ENCODE results near the gene KRTAP4-4.
"Not testable (repeated sequence)": the region's sequence is repeated elsewhere in the genome, so short reads cannot be mapped to it uniquely, and the experiment has no call there.

Gene KRTAP4-4

DNA sequence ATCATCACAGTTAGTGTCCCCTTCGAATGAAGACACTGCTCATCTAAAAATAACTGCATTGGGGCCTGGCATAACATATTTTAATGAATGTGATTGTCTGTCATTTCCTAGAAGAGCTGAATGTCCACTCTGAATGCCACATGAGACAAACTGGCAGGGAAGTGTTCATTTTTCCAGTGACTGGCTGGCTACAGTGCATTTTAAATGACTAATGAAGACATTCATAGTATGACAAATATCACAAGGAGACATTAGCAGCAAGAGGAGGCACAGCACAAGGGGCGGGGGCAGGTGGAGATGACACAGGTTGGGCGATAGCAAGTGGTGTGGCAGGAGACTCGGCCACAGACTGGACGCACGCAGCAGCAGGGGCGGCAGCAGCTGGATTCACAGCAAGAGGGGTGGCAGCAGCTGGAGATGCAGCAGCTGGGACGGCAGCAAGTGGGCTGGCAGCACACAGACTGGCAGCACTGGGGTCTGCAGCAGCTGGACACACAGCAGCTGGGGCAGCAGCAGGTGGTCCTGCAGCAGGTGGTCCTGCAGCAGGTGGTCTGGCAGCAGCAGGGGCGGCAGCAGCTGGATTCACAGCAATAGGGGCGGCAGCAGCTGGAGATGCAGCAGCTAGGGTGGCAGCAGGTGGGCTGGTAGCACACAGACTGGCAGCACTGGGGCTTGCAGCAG lies 11.4 kb downstream of the KRTAP4-4 start:
- DNase-seq (ENCODE audit: low read depth): not testable (repeated sequence)

DNA sequence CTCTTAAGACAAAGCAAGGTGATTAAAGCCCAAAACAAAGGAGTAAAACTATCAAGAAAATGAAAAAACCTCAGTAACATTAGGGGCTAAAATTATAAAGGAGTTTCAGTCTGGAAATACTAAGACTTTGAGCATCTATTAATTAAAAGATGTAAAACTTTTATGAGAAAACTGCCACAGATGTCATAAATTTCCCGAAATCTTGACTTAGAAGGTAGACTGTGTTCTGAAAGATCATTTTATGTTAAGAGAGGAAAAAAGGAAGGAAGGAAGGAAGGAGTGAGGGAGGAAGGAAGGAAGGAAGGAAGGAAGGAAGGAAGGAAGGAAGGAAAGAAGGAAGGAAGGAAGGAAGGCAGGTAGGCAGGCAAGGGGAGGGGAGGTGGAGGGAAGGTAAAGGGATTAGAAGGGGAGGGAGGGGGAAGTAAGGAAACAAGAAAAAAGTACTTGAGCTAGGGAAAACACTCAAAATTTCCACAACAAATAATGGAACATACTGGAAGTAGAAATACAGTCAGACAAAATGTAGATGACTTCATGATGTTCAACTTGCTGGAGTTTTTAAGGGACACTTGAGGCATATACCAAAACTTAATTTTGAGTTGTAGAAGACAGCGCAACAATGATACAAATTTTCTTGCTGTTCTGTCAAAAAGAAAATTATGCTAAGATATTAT lies 12.9 kb downstream of the KRTAP4-4 start:
- DNase-seq (ENCODE audit: low read depth): no peak

DNA sequence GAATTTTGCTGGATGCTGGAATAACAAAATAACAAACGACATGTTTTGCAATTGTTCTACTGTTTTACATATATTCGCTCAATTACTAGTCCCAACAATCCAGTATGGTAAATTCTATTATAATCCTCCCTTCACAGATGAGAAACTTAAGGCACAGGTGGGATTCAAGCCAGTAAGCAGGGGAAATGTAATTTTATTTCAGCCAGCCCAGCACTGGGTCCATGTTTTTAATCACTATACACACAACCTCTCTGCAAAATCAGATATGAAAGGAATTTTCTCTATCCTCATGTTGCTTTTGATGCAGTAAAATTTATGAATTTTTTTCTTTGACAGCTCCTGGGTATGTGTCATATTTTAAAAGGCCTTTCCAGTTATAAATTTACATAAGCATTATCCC lies 15.3 kb downstream of the KRTAP4-4 start:
- DNase-seq (ENCODE audit: low read depth): no peak

DNA sequence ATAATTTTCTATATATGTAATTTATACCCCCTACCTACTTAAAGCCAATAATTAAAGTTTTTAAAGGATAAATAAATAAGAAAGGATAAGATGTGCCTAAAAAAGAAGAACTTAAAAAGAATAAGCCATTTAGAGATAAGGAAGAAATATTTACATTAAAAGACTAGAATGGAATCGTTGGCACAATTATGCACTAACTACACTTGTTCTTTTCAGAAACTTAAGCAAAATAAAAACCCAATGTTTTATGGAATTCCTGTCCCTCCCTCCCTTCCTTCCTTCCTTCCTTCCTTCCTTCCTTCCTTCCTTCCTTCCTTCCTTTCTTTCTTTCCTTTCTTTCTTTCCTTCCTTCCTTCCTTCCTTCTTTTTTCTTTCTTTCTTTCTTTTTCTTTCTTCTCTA lies 15.7 kb downstream of the KRTAP4-4 start:
- DNase-seq (ENCODE audit: low read depth): no peak

DNA sequence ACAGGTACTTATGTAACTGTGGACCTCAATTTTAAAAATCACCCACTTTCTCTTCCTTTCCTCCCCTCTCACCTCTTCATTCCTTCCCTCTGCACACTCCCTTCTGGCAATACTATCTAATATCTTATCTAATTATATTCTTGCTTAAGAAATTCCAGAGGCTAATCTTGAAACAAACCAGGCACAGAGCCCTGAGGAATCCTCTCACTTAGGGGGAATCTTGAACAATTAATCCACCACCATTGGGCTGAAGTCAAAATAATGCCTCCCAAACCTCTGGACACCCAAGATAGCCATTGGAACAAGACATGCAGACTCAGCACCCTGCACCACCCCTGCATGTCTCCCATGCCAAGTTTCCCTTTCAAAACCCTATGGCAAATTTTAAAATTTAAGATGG lies 19.2 kb downstream of the KRTAP4-4 start:
- no peak for DNase-seq (ENCODE audit: low read depth)

DNA sequence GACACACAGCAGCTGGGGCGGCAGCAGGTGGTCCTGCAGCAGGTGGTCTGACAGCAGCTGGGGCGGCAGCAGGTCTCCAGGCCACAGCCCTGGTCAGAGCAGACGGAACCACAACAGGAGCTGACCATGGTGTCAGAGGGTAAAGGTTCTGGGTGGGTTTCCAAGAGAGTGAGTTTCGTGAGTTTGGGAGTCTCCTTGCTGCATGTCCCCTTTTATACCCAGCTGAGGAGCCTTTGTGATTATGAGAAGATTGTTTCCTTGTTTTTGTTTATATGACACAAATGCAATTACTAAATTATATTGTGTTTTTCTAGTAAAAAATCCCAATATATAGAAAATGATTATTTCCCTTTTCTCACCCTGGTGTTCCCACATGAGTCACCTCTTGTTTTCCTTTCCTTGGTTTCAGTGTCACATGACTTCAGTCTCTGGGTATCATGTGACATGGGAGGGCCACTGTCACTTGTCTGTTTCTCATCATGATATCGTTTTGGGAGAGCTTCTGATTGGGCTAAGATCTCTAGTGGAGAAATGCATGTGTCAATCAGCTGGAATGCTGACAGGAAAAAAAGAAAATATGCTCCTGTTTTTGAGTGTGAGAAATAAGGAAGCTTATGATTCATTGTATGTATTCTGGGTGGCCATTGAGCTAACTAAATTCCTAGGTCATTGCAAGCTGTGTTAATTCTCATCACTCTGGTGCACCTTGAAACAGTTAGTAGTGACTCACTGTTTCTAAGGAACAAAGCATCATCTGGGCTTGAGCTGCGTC lies 20.0 kb downstream of the KRTAP4-4 start, which contains the start of gene KRTAP4-6:
Gene KRTAP4-6, minus strand, starts transcription at position 185 of the 772 bp plus-strand sequence. Its CDS starts 57 bp downstream, at position 128.
- no peak for DNase-seq (ENCODE audit: low read depth)

DNA sequence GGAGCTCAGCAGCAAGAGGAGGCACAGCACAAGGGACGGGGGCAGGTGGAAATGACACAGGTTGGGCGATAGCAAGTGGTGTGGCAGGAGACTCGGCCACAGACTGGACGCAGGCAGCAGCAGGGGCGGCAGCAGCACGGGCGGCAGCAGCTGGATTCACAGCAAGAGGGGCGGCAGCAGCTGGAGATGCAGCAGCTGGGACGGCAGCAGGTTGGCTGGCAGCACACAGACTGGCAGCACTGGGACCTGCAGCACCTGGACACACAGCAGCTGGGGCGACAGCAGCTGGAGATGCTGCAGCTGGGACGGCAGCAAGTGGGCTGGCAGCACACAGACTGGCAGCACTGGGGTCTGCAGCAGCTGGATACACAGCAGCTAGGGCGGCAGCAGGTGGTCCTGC lies 20.7 kb downstream of the KRTAP4-4 start:
- not testable (repeated sequence) for DNase-seq (ENCODE audit: low read depth)

DNA sequence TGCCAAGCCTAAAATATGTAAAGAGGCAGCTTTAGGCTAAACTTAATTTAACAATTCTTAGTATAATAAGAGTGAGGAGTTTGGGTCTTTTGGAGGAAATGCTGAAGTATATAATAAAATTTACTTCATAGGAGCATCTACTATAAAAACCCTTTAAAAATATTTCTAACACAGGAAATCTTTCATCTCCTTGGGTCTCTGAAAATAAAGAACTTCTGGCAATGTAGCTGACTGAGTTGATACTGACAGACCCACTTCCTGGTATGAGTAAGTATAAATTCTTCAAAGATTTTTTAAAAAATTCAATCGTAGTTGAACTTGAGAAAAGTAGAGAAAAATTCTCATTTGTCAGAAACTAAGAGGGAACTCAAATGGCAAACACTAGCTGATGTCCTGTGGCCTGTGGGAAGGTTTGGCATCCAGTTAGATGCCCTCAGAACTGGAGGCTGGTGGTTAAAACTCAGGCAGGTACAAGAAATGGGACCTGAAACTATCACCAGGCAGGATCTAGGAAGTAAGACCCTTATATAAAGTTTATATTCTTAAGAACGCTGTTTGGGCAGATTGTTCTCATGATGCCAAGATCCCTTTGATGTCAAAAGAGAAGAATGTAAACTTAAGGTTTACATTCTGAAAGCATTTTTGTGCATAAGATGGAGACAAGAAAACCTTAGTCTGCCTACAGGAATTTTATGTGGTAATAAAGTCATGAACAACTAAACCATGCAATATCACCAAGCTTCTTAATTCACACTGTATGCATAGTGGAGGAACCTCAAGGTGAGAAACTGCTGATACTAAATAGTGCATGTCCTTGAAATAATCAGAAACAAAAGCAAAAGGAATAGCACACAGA lies 26.4 kb downstream of the KRTAP4-4 start:
- no peak for DNase-seq (ENCODE audit: low read depth)

DNA sequence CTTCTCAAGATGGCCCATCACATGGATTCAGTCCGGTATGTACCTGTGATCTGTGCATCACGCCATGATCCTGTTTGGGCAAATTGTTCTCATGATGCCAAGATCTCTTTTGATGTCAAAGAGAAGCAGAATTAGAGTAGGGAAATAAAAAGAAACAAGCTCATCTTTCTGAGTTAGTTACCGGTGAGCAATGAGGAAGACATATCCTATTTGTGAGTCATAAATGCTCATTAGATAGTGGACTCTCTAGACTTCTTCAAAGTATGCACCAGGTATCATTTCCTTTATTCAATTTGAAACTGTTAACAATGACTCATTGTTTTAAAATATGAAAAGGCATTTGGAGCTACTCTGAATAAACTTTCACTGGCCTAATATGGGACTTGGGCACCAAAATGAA lies 28.6 kb downstream of the KRTAP4-4 start:
- no peak for DNase-seq (ENCODE audit: low read depth)

DNA sequence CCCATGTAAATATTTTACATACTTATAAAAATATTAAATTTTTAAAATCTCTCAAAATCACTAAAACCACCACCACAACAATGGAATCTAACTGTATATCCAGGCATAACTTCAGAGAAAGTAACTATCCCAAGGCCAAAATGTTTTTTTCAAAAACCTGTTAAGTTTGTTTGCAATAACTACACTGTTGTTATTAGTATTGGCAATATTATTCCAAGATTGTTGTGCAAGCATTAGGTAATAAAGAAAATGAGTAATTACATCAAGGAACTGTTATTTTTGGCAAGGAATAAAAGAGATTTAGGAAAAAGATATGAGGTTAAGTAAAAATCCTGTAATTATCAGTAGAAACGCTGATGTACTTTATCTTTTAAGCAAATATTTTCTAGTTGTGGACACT lies 33.2 kb downstream of the KRTAP4-4 start:
- no peak for DNase-seq (ENCODE audit: low read depth)

DNA sequence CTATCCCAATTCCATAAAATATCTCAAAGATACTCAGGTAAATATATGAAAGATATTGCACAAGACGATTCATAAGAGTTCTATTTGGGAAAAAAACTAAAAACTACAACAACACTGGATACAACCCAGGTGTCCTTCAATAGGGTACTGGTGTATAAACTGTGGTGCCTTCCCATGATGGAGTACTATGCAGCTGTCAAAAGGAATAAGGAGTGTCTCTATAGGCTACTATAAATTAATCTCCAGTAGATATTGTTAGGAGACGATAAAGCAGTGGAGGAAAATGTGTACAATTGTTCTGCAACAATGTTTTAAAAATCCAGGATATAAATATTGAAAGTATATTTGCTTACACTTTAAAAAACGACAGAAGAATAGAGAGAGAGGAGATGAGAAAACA lies 34.1 kb downstream of the KRTAP4-4 start:
- DNase-seq (ENCODE audit: low read depth): no peak

DNA sequence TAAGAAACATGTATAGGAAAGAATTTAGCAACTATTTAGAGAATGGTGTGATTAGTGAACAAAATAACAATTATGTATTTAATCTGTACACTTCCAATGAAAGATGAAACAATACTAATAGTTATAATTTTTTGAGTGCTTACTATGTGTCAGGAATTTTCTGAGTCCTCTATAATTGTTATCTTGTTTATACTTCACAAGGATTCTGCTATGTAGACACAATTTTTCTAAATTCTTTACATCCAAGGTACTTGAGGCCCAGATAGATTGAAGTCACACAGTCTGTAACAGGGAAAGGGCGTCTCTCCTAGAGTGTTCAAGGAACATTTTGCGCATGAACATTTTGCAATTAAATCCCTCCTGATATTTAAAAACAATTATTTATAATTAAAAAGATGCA lies 35.5 kb downstream of the KRTAP4-4 start:
- no peak for DNase-seq (ENCODE audit: low read depth)

DNA sequence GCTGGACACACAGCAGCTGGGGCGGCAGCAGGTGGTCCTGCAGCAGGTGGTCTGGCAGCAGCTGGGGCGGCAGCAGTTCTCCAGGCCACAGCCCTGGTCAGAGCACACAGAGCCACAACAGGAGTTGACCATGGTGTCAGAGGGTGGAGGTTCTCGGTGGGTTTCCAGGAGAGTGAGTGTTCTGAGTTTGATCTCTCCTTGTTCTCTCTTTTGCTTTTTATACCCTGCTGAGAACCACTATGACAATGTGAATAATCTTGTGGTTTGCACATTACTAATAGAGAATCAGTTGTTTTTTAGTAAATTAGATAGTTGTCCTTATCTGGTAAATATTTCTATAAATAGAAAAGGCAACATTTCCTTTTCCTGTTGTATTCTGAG lies 36.6 kb downstream of the KRTAP4-4 start, which contains the start of gene KRTAP4-12:
Gene KRTAP4-12, minus strand, starts transcription at position 192 of the 381 bp plus-strand sequence. Its CDS starts 60 bp downstream, at position 132.
- not testable (repeated sequence) for DNase-seq (ENCODE audit: low read depth)

DNA sequence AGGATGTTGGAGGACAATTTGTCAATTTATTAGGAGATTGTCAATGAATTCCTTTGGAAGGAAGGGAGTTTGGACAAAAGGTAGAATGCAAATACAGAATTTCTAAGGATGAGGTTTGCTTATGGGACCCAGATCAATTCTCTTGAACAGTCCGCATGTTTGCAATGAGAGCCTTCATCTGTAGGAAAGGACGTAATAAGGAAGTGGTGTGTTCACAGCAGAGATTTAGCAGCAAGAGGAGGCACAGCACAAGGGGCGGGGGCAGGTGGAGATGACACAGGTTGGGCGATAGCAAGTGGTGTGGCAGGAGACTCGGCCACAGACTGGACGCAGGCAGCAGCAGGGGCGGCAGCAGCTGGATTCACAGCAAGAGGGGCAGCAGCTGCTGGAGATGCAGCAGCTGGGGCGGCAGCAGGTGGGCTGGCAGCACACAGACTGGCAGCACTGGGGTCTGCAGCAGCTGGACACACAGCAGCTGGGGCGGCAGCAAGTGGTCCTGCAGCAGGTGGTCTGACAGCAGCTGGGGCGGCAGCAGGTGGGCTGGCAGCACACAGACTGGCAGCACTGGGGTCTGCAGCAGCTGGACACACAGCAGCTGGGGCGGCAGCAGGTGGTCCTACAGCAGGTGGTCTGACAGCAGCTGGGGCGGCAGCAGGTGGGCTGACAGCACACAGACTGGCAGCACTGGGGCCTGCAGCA lies 37.1 kb downstream of the KRTAP4-4 start:
- DNase-seq (ENCODE audit: low read depth): not testable (repeated sequence)

DNA sequence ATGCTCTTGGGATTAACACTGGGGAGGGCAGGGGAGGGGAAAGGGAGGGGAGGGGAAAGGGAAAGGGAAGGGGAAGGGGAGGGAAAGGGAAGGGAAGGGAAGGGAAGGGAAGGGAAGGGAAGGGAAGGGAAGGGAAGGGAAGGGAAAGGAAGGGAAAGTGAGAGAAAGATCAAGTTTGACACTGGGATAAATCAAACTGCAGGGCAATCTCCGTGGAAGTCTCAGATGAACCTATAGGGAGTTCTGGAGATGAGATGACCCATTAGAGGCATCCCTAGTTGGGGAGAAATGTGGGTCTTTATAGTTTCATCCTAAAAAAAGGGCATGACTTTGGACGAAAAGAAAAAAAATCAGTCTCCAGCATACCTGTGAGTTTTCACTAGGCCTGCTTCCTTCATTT lies 38.8 kb downstream of the KRTAP4-4 start:
- no peak for DNase-seq (ENCODE audit: low read depth)

DNA sequence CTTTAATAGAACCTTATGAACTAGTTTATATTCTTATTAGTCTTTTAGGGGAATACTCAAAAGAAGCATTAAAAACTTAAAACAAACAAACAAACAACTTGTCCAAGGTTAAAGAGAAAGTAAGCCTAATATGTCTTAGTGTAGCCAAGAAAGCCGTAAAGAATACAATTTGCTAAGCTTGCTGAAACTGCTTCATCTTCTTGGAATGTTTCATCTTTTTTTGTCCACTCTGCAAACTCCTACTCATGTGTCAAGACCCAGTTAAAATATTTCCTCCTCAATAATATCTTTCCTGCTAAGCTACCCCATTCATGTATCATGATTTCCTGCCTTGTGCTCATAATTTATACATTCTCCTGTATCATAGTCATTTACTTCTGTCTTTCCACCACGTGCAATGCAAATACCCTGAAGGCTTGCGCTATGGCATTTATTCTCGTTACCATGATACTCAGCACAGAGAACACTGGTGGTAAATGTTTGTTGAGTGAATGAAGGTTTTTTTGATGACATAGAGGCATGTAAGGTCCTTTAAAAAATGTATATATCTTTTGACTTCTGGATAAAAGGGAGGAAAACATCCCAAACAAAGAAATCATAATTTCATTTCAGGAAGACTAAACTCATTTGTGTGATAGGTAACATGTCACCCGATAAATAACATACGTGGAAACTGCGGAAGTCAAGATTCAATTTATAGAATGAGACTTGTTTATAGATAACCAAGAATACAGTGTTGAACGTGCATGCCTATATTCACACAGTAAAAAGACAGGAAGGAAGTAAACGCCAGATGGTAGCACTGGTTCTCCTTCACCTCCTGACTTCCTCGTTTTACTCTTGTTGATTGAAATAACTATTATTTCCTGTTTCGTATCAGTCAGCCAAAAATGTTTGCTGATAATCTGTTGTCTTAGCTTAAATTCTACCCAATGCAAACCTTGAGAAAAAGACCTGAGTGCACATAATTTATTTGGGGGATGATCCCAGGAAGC lies 40.6 kb downstream of the KRTAP4-4 start:
- not testable (repeated sequence) for DNase-seq (ENCODE audit: low read depth)

DNA sequence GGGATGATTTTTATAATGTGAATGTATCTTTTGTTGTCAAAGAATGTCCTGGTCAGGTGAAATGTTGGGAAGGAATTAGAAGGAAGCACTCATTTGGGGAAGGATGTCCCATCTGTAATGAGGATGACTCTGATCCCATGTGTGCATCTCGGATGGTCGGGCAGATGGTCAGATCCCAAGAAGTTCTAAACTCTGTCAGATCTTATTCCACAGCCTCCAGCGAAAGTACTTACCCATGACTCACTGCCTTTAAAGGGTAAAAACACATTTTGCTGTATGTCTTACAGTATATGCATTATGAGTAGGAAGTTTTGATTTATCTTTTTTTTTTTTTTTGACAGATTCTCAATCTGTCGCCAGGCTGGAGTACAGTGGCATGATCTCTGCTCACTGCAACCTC lies 41.8 kb downstream of the KRTAP4-4 start:
- no peak for DNase-seq (ENCODE audit: low read depth)

DNA sequence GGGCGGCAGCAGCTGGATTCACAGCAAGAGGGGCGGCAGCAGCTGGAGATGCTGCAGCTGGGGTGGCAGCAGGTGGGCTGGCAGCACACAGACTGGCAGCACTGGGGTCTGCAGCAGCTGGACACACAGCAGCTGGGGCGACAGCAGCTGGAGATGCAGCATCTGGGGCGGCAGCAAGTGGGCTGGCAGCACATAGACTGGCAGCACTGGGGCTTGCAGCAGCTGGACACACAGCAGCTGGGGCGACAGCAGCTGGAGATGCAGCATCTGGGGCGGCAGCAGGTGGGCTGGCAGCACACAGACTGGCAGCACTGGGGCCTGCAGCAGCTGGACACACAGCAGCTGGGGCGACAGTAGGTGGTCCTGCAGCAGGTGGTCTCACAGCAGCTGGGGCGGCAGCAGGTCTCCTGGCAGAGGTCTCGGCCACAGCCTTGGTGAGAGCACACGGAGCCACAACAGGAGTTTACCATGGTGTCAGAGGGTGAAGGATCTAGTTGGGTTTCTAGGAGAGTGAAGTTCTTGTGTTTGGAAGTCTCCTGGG lies 42.6 kb downstream of the KRTAP4-4 start, which contains the start of gene KRTAP4-11:
Gene KRTAP4-11, minus strand, starts transcription at position 528 of the 541 bp plus-strand sequence. Its CDS starts 58 bp downstream, at position 470.
- not testable (repeated sequence) for DNase-seq (ENCODE audit: low read depth)

DNA sequence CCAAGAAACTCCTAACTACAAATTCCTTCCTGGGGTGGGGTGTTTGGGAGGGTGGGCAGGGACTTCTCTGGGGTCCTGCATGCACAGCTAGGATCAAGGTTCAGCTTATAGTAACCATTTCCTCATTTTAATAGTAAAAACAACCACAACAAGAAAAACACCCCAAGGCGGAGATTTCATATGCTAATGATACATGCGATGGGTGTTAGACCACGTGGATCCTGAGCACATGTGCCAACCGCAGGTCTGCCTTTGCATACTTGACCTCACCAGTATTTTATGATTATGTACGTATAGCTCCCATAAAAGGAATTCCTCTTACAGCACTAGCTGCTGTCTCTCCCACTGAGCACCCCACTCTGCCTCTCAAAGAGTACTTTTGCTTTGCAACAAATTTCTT lies 44.3 kb downstream of the KRTAP4-4 start:
- no peak for DNase-seq (ENCODE audit: low read depth)

Data from activated T-cell treated with anti-CD3 and anti-CD28 coated beads for 24 hours (primary cell).